LNCAP (cell line): ENCODE data around the gene RAB17.

Experiments used
- CTCF ChIP-seq: fragments of 450-650 bp; IDR thresholded peaks from 2 replicates; pipeline ENCODE4 v1.5.1; 2017; ENCODE audit warnings: mild to moderate bottlenecking

RAB17 gene

DNA sequence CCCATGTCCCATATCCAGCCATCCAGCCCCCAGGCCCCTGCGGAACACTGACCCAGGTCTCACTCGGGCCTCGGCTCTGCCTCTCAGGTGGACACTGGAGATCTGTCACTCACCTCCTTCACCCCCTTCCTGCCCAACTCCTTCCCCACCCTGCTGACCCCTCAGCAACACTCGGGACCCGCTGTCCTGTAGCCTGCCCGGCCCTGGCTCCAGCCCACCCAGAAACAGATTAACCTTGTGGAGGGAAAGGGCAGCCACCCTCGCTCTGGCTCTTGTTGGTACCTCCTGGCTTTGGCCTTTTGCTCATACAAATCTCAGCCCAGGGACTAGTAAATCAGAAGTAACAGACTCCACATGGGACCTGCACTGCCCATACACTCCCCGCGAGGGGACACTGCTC, 53.9 kb downstream of the RAB17 start:
- no peak for TF ChIP-seq CTCF

DNA sequence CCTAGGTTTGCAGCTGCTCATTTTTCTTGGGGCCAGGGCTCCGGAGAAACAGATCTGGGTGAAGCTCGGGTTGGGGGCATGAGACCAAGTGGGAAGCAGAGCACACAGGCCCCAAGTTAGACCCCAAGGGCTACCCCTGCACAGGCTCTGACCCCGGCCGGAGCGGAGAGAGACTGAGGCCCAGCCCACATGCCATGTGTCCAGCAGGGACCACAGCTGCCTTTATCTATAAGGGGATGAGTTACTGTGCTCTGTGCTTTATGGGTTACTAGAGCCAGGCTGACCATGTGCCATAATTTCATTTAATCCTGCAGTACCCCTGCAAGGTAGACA, 54.5 kb downstream of the RAB17 start:
- TF ChIP-seq CTCF: no peak

DNA sequence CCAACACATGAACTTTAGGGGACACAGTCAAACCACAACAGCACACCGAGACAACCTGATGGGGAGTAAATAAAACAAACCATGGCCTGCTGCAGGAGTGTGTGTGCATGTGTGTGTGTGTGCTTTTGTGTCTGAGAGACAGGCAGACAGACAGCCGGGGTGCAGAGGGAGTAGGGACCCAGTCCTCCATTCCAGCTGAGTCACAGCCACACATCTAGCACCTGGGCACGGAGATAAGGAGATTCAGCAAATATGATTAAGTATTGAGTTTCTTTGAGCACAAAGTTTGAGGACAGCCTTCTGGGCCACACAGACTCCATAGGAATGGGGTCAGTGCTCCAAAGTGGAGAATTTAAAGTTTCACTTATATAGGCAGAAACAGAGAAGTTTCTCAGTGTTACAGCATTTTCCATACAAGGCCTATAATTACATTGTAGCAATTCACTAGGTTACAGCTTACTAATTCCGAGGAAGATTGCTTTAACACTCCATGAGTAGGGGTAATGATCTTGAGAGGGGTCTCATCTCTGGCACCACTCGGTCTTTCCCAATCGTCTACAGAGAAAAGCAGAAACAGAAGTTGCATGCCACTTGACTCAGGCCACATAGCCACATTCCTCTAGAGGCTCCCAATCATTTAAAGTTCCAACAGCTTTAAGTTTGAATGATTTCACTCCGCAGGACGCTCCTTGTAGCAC, 55.0 kb downstream of the RAB17 start:
- TF ChIP-seq CTCF: no peak

DNA sequence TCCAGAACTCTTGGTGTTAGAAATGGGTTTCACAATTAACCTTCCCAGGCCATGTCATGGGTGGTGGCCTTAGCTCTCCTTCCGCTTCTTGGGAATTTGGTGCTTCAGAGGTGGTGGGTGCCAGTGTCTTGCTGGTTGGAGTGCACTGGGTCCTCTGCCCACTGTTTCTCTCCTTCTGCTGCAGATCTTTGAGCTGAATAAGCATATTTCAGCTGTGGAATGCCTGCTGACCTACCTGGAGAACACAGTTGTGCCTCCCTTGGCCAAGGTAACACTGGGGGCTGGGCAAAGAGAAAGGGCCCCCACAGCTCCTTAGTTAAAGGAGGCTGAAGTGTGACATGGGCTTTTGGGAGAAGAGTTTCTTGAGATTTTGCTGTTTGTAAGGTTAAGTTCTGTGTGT, 56.2 kb downstream of the RAB17 start:
- no peak for TF ChIP-seq CTCF

- TF ChIP-seq CTCF: no peak
Observed at GRCh38 chr2:237533668-237534161, 56.8 kb downstream of the RAB17 start.

- TF ChIP-seq CTCF: no peak
Observed at GRCh38 chr2:237532160-237532559, 58.4 kb downstream of the RAB17 start.

DNA sequence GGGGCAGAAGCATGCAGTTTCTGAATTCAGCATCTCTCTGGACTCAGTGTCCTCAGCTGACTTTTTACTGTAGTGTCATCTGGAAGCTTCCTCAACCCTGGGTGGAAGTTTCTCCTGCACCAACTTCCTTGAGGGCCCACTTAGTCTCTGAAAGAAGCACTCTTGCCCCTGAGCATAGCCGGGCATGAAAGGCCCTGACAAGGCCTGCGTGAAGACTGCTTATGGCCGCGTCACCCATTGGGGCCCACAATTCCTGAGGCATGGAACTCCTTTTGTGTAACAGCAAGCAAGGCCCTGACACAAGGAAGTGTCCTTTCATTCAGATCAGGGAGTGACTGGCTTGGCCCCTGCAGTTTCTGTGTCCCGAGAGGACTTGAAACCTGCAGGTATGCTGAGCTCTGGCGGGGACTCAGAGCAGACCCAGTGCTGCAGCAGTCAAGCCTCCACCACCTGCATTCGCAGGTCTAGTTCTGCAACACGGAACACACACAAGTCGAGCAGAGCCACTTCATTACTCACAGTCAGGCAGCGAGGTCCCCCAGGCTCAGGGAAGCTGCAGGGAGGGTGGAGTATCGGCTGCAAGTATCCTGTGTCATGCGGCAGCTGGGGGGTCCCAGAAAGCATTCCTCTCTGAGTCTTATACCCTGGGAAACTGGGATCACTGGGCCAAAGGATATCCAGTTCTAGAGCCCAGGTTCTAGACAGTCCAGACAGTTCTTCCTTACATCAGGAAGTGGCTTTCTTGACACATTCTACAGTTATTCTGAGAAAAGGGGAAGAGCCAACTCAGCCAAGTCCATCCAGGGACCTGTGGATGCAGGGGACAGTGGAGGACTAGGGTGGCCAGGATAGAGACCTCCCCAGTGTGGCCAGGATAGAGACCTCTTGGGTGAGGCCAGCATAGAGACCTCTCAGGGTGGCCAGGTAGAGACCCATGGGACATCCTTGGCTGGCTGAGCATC, 59.8 kb downstream of the RAB17 start:
- no peak for TF ChIP-seq CTCF
